ENCODE measurements around the gene MRPL41.
"Not testable (repeated sequence)": the region's sequence is repeated elsewhere in the genome, so short reads cannot be mapped to it uniquely, and the experiment has no call there.

Gene MRPL41

DNA sequence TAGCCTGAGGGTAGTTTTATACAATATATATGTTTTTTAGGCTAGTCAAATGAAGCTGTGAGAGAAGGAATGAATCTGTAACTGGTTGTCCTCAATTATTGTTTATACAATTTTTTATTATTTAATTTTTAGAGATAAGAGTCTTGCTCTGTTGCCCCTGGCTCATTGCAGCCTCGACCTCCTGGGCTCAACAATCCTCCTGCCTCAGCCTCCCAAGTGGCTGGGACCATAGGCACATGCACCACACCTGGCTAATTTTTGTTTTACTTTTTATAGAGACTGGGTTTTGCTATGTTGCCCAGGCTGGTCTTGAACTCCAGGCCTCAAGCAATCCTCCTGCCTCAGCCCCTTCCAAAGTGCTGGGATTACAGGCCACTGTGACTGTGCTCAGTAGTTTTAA, 2.7 kb downstream of the MRPL41 start:
- no peak for DNase-seq

- no peak for DNase-seq
These were observed 3.5 kb downstream of the MRPL41 start for GRCh38 chr9:137555179-137555578.

- DNase-seq: no peak
These were observed 4.6 kb downstream of the MRPL41 start for GRCh38 chr9:137556069-137556838.

DNA sequence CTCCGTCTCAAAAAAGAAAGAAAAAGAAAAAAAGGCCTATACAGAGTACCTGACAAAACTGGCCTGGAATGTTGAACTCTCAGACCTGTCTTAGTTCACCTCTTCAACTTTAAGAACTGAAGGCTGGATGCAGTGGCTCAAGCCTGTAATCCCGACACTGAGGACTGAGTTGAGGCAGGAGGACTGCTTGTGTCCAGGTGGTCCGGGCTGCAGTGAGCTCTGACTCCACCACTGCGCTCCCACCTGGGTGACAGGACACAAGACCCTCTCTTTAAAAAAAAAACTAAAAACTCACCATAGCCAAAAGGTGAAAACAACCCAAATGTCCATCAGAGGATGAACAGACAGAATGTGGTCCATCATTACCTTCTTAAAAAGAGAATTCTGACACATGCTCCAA, 6.4 kb downstream of the MRPL41 start:
- no peak for DNase-seq

- DNase-seq: no peak
These were observed 12.5 kb downstream of the MRPL41 start for GRCh38 chr9:137564134-137564533.

DNA sequence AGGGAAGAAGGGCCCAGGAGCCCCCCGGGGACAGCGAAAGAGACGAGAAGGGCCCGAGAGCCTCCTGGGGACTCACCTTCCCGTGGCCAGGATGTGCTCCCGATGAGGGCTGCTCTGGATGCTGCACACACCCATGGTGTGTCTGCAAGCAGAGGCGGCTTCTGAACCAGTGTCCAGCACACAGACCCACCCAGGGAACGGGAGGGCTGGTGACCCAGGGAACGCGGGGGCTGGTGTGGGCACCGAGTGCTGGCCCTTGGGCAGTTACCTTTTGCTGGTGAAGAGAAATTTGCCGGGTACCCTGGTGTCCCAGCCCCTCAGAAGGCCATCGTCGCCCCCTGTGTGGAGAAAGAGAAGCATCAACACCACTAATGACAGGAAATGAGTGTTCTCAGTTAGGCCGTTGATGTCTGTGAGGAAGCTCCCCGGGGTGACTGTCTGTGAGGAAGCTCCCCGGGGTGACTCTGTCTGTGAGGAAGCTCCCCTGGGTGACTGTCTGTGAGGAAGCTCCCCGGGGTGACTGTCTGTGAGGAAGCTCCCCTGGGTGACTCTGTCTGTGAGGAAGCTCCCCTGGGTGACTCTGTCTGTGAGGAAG, 13.2 kb downstream of the MRPL41 start:
- DNase-seq: no peak

GRCh38 chr9:137568445-137568844, 16.8 kb downstream of the MRPL41 start:
- not testable (repeated sequence) for DNase-seq

- DNase-seq: no peak
These were observed 18.0 kb downstream of the MRPL41 start for GRCh38 chr9:137569609-137570203.

GRCh38 chr9:137570566-137570965, 18.9 kb downstream of the MRPL41 start:
- DNase-seq: no peak

DNA sequence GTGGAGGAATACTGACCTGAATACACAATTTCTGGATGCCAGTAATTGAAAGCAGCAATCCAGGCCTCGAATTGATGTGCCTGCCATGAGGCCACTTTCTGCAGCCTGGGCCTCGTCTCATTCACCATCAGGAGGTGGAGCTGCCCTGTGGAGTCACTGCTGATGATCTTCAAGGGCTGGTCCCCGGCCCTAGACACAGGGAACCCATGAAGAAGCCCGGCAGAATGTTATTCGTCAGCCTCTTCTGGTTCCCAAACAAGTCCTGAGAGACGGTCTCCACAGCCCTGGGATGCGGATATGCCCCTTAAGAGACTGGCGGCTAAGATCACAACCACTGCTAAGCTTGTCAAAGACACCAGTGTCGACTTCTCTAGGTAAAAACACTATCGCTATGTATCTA, 22.5 kb downstream of the MRPL41 start:
- DNase-seq: no peak

GRCh38 chr9:137575364-137575715, 23.7 kb downstream of the MRPL41 start:
- peak; percentile 16 for DNase-seq

DNA sequence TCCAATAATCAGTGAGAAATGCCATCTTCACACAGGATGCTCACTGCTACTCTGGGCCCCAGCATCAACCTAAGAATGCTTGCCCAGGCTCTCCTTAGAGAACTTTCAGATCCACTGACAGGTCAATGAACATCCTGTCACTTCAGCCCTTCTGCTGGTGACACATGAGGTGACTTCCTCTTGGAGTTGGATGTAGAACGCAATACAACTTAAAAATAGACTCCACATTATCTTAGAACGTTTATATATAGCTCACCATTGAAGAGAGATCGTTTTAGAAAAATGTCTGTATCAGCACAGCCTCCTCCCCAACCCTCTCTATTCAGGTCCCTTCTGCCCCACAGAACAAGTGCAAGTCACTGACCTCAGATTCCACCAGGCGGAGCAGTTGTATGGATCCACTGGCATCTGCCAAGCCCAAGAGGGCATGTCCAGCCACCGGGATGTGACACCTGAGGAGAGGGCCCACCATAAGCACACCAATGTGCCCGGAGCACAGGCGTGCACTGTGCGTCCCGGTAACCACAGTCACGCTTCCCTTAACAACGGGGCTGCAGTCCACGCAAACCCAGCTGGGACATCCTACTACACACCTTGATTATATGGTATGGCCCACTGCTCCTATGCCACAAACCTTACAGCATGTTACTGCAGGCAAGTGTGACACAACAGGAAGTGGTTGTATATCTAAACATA, 24.2 kb downstream of the MRPL41 start:
- DNase-seq: peak; percentile 26

DNA sequence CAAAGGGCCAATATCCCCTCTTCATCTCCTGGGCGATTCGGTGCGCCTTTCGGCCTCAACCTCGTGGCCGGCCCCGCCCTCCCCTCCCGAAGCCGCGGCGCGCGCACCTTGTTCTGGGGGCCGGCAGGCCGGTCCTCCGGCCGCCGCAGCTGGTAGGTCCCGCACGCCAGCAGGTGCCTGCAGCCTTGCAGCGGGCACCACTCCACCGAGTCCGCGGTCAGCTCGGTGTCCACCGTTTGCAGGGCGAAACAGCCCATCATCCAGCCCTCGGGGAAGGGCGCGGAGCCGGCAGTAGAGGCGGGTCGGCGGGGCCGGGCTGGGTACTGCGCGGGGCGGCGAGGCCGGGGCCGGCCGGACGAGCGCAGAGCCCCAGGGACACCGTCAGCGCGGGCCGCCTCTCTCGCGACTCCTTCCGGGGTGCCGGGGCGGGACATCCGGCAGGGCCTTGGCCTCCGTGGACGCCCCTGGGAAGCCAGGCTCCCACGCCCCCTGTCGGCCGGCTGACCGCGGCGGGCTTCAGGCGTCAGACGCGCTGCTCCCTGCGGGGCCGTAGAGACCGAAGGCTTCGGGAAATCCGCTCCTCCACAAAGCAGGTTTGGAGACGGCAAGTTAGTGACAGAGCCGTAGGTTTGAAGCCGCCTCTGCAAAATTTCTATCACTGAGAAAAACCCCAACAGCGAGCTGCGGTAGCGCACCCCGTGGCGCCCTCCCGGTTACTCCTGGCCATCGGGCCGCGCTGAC, 27.0 kb downstream of the MRPL41 start, which contains the start of gene DPH7:
DPH7 (minus strand) TSS at position 408 of the 741 bp plus-strand sequence; CDS start at position 260, 148 bp downstream.
- DNase-seq: peak; percentile 97

- no peak for DNase-seq
These were observed 27.6 kb downstream of the MRPL41 start for GRCh38 chr9:137579259-137579604.

DNA sequence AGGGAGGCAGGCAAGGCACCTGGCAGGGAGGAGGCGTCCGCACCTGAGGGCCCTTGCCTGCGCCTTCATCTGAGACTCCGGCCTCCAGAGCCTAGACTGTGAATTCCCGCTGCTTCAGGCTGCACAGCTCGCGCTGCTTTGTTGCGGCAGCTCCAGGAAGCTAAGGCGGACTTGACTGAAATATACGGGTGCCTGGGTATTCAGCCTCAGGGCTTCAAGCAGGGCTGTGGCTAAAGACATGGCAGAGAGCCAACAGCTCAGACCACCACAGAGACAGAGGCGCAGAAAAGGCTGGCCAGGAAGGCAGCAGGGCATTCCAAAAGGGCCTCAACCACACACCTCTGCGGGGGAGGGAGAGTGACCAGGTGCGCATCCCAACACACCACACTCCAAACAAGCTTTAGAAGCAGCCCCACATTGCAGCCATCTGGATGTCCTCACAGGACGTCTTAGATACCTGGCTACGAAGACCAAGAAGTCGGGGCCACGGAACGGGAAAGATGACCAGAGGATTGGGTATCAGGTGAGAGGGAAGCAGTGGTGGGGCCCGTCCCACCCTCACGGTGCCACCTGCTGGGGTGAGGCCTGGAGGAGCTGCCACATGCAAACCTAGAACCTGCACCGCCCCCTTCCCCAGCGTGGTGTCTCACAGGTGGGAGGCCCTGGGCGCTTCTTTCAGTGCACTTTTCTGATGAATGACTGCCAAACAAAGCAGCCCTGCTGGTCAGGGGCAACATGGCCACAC, 28.7 kb downstream of the MRPL41 start:
- peak; percentile 32 for DNase-seq

- DNase-seq: no peak
These were observed 29.3 kb downstream of the MRPL41 start for GRCh38 chr9:137580954-137581322.

GRCh38 chr9:137581361-137582285, 29.9 kb downstream of the MRPL41 start:
- DNase-seq: no peak

GRCh38 chr9:137582286-137582860, 30.7 kb downstream of the MRPL41 start:
- peak; percentile 62 for DNase-seq

- no peak for DNase-seq
These were observed 31.7 kb downstream of the MRPL41 start for GRCh38 chr9:137583347-137583746.

- no peak for DNase-seq
These were observed 32.3 kb downstream of the MRPL41 start for GRCh38 chr9:137583957-137584356.

DNA sequence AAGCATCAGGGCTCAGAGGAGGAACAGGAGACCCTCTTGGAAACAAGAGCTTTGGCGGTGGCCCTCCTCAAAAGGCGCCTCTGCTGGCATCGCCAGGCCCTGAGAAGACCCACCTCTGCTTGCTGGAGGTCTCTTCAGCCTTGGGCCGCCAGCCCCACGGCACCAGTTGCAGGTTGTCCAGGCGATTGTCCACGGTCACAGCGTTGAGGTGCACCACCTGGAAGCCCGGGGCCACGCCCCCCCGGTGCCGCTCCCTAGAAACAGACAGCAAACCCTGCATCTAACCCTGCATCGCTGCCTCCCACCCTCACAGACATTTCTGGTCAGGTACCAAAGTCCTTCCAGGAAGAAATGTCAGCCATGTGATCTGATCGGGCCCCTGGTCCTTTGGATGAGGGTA, 35.2 kb downstream of the MRPL41 start:
- DNase-seq: no peak
